ENCODE results near the gene GALNTL6. TPM values are rescaled to one million over a fixed set of nuclear protein-coding genes. Genes with fewer than 3 reads are reported as not detected.

GALNTL6 gene
- total and polyA plus RNA-seq, 2 donors (not counting 1 experiment from before 2014, with no cell fraction given), result not detected

DNA sequence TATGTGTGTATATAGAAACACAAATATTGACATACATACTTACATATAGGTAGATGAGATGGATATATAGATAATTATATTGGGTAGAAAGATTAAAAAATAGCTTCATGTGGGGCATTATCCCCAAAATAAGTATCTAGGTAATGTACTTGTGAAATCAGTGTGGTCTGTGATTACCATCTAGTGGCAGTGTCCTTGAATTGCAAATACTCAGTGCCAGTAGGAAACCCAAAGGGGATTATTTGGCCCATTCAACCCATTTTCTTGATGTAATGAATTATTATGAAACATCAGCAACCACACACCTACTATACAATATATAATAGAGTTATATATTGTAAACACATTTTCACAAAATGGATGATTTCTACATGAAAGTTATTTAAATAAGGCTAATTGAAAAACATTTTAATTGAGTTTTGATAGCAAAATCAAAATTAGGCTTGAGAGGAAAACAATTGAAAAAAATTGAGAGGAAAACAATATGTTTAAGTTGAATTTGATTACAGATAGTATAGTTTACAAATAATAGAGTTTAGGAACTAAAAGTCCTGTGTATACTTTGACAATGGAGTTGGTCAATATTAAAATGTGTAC is 389.4 kb downstream of the GALNTL6 start:
- Histone ChIP-seq H3K27ac (ENCODE audit: insufficient read depth, low read length) (no peak overlapping the region), H3K4me2 (ENCODE audit: extremely low read depth, insufficient read depth, low read length) (no peak overlapping the region), H4K20me1 (ENCODE audit: control insufficient read depth, extremely low read depth, insufficient read depth, low read length) (no peaks in the 10 kb centered on the region), H3K9ac (ENCODE audit: insufficient read depth, low read length) (no peak overlapping the region), H3K9me3 (ENCODE audit: control insufficient read depth, insufficient read depth, low read depth, low read length) (no peaks in the 10 kb centered on the region), H2AFZ (ENCODE audit: low read length) (no peak overlapping the region), H3K79me2 (ENCODE audit: control insufficient read depth, insufficient read depth, low read length) (no peaks in the 10 kb centered on the region), H3K4me3 (replicated peaks in 1 of 4; ENCODE audit: control extremely low read depth in 1 of 4, insufficient read depth in 1 of 4, low read depth in 3 of 4, low read length in 4 of 4) (no peak overlapping the region), H3K27me3 (ENCODE audit: control insufficient read depth, insufficient read depth, low read length) (no peaks in the 10 kb centered on the region), H3K4me1 (ENCODE audit: control insufficient read depth, extremely low read depth, insufficient read depth, low read length) (no peaks in the 10 kb centered on the region), H3K36me3 (ENCODE audit: control insufficient read depth, insufficient read depth, low read length) (no peaks in the 10 kb centered on the region)
- DNase-seq (ENCODE audit: low read depth in 2 of 2), result peak; percentile 16 to 34
- no peak for TF ChIP-seq EZH2 (IDR thresholded peaks at IDR 0.05; ENCODE audit: low read length, missing control alignments)
- TF ChIP-seq CTCF (conservative IDR thresholded peaks at IDR 0.05 in 1 of 2, IDR thresholded peaks at IDR 0.05 in 1 of 2; ENCODE audit: low read depth in 1 of 2, low read length in 2 of 2), result peak; percentile 29 to 45

DNA sequence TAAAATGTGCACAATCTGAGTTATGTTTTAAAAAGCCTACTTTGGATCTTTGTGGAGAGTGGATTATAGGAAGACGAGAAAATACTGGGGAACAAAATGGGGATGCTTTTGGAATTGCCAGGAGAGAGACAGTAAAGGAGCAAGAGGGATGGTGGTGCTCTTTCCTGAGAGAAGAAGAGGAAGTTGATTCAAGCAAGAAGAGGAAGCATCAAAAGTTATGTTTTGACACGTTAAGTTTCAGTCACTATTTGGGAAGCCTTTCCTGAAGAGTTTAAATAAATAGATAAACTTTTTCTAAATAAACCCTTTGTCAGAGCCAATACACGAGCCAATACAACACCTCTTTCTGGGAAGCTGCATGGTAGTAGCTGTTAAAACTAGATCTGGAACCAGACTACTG is 394.1 kb downstream of the GALNTL6 start:
- Histone ChIP-seq H3K79me2 (ENCODE audit: control insufficient read depth, insufficient read depth, low read length) (no peaks in the 10 kb centered on the region), H3K4me3 (replicated peaks in 1 of 4; ENCODE audit: control extremely low read depth in 1 of 4, insufficient read depth in 1 of 4, low read depth in 3 of 4, low read length in 4 of 4) (no peak overlapping the region), H4K20me1 (ENCODE audit: control insufficient read depth, extremely low read depth, insufficient read depth, low read length) (no peaks in the 10 kb centered on the region), H3K4me2 (ENCODE audit: extremely low read depth, insufficient read depth, low read length) (no peak overlapping the region), H3K9me3 (ENCODE audit: control insufficient read depth, insufficient read depth, low read depth, low read length) (no peaks in the 10 kb centered on the region), H3K27ac (ENCODE audit: insufficient read depth, low read length) (no peak overlapping the region), H3K27me3 (ENCODE audit: control insufficient read depth, insufficient read depth, low read length) (no peaks in the 10 kb centered on the region), H2AFZ (ENCODE audit: low read length) (no peak overlapping the region), H3K9ac (ENCODE audit: insufficient read depth, low read length) (no peak overlapping the region), H3K4me1 (ENCODE audit: control insufficient read depth, extremely low read depth, insufficient read depth, low read length) (no peaks in the 10 kb centered on the region), H3K36me3 (ENCODE audit: control insufficient read depth, insufficient read depth, low read length) (no peaks in the 10 kb centered on the region)
- DNase-seq (ENCODE audit: low read depth in 2 of 2), result no peak
- TF ChIP-seq CTCF (conservative IDR thresholded peaks at IDR 0.05 in 1 of 2, IDR thresholded peaks at IDR 0.05 in 1 of 2; ENCODE audit: low read depth in 1 of 2, low read length in 2 of 2) (no peak), EZH2 (IDR thresholded peaks at IDR 0.05; ENCODE audit: low read length, missing control alignments) (no peak)

- no peaks in the 10 kb centered on the region for H3K9me3 ChIP-seq (ENCODE audit: control insufficient read depth, insufficient read depth, low read depth, low read length)
- H3K27me3 ChIP-seq (ENCODE audit: control insufficient read depth, insufficient read depth, low read length), result no peaks in the 10 kb centered on the region
- H2AFZ ChIP-seq (ENCODE audit: low read length), result no peak overlapping the region
- TF ChIP-seq CTCF (conservative IDR thresholded peaks at IDR 0.05 in 1 of 2, IDR thresholded peaks at IDR 0.05 in 1 of 2; ENCODE audit: low read depth in 1 of 2, low read length in 2 of 2) (no peak), EZH2 (IDR thresholded peaks at IDR 0.05; ENCODE audit: low read length, missing control alignments) (no peak)
- no peak overlapping the region for H3K4me2 ChIP-seq (ENCODE audit: extremely low read depth, insufficient read depth, low read length)
- H3K36me3 ChIP-seq (ENCODE audit: control insufficient read depth, insufficient read depth, low read length), result no peaks in the 10 kb centered on the region
- no peaks in the 10 kb centered on the region for H4K20me1 ChIP-seq (ENCODE audit: control insufficient read depth, extremely low read depth, insufficient read depth, low read length)
- no peaks in the 10 kb centered on the region for H3K4me1 ChIP-seq (ENCODE audit: control insufficient read depth, extremely low read depth, insufficient read depth, low read length)
- H3K27ac ChIP-seq (ENCODE audit: insufficient read depth, low read length), result no peak overlapping the region
- H3K79me2 ChIP-seq (ENCODE audit: control insufficient read depth, insufficient read depth, low read length), result no peaks in the 10 kb centered on the region
- DNase-seq (ENCODE audit: low read depth in 2 of 2), result no peak
- no peak overlapping the region for H3K4me3 ChIP-seq (replicated peaks in 1 of 4; ENCODE audit: control extremely low read depth in 1 of 4, insufficient read depth in 1 of 4, low read depth in 3 of 4, low read length in 4 of 4)
- H3K9ac ChIP-seq (ENCODE audit: insufficient read depth, low read length), result no peak overlapping the region
Observed at GRCh38 chr4:172207886-172208285, 394.7 kb downstream of the GALNTL6 start.
